GM21367 (cell line): ENCODE data around the gene TGM6.

ENCODE experiments used
- ATAC-seq: cut with Tn5 transposase; IDR thresholded peaks from one replicate; pipeline ENCODE4 v1.9.1; 2021; ENCODE audit not compliant: unreplicated experiment

TGM6 gene

GRCh38 chr20:2451939-2452732, 71.4 kb downstream of the TGM6 start:
- ATAC-seq = no peak

- ATAC-seq = no peak
Measured at GRCh38 chr20:2453792-2454191, 73.1 kb downstream of the TGM6 start.

- no peak for ATAC-seq
Measured at GRCh38 chr20:2455771-2456497, 75.2 kb downstream of the TGM6 start.

- ATAC-seq = no peak
Measured at GRCh38 chr20:2458919-2459499, 78.3 kb downstream of the TGM6 start.

- ATAC-seq = no peak
Measured at GRCh38 chr20:2459981-2460751, 79.5 kb downstream of the TGM6 start.

- no peak for ATAC-seq
Measured at GRCh38 chr20:2460752-2461424, 80.2 kb downstream of the TGM6 start.

GRCh38 chr20:2462484-2462883, 81.8 kb downstream of the TGM6 start:
- ATAC-seq = no peak

GRCh38 chr20:2463616-2464365, 83.1 kb downstream of the TGM6 start:
- no peak for ATAC-seq

GRCh38 chr20:2465100-2465499, 84.4 kb downstream of the TGM6 start:
- ATAC-seq = no peak

- no peak for ATAC-seq
Measured at GRCh38 chr20:2467412-2467811, 86.7 kb downstream of the TGM6 start.

- no peak for ATAC-seq
Measured at GRCh38 chr20:2468581-2469407, 88.1 kb downstream of the TGM6 start.

GRCh38 chr20:2469991-2470422, 89.3 kb downstream of the TGM6 start:
- no peak for ATAC-seq

GRCh38 chr20:2470423-2471193, 89.9 kb downstream of the TGM6 start, which contains the start of gene SNRPB:
Gene SNRPB (minus strand): TSS chr20:2470789. CDS start chr20:2470690, 99 bp downstream.
- peak; percentile 94 for ATAC-seq

GRCh38 chr20:2473516-2473915, 92.8 kb downstream of the TGM6 start:
- no peak for ATAC-seq

- ATAC-seq = no peak
Measured at GRCh38 chr20:2475850-2476741, 95.4 kb downstream of the TGM6 start.

GRCh38 chr20:2476742-2477615, 96.3 kb downstream of the TGM6 start:
- ATAC-seq = no peak
